GM19463 (cell line): ENCODE results near the gene CORO2B.
"Not testable (repeated sequence)": the region's sequence is repeated elsewhere in the genome, so short reads cannot be mapped to it uniquely, and the experiment has no call there.

Experiments
- ATAC-seq: cut with Tn5 transposase; IDR thresholded peaks from one replicate; pipeline ENCODE4 v1.9.1; 2021; ENCODE audit warnings: mild to moderate bottlenecking, moderate library complexity; ENCODE audit not compliant: unreplicated experiment

The CORO2B gene

DNA sequence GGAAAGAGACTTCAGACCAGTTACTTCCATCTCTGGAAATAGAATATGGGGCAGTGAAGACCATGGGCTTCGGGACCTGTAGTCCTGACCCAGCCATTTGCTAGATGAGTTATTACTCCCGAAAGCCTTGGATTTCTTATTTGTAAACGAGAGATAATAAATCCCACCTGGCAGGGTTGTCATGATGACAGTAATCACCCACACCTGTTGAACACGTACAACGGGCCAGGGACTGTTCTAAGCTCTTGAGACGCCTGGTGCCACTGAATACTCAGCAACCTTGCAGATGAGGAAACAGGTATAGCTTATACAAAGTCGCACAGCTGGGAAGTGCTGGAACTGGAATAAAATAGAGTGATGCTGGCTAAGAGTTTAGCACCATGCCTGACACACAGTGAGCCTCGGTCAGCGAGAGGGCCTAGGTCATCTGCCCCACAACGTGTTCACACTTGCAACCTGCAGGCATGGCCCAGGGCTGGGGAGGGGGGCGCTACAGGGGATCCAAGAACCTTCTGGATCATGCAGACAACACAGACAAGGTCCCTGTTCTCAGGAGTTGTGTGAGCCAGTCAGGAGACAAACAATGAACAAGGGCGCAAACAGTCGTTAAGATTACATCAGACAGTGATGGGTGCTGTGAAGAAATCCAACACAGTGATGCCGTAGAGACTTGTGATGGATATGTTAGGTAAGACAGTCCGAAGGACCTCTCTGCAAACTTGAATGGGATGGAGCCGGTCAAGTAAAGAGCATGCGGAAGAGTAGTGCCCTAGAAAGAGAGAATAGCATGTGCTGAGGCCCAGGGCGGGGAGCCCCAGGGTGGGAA, 89.2 kb downstream of the CORO2B start:
- ATAC-seq: no peak

GRCh38 chr15:68668926-68669600, 90.3 kb downstream of the CORO2B start:
- ATAC-seq: no peak

DNA sequence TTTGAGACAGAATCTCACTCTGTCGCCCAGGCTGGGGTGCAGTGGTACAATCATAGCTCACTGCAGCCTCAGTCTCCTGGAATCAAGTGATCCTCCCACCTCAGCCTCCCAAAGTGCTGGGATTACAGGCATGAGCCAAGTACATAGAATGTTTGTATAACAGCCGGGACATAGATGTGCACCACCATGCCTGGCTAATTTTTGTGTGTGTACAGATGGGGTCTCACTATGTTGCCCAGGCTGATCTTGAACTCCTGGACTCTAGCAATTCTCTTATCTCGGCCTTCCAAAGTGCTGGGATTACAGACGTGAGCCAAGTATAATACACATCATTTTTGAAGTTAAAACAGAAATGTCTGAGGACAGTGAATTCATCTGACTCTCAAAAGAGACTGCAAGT, 93.5 kb downstream of the CORO2B start:
- no peak for ATAC-seq

DNA sequence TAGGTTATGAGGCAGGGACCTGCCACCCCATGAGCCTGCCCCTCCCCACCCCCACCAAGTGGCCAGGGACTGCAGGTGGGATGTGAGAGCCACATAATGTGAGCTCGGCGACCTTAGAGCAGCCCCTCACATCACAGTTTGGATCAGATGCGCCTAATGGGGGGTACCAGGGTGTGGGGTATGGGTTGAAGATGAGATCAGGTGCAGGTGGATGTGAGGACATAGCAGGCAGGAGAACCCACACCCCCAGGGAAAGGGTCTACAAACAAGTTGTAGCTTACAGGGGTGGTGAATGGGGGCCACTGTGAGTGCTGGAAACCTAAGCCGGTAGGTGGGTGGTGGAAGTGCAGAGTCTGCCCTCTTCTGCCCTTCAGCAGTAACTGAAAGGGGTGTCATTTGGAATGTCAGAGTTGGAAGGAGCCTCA, 94.0 kb downstream of the CORO2B start:
- no peak for ATAC-seq

DNA sequence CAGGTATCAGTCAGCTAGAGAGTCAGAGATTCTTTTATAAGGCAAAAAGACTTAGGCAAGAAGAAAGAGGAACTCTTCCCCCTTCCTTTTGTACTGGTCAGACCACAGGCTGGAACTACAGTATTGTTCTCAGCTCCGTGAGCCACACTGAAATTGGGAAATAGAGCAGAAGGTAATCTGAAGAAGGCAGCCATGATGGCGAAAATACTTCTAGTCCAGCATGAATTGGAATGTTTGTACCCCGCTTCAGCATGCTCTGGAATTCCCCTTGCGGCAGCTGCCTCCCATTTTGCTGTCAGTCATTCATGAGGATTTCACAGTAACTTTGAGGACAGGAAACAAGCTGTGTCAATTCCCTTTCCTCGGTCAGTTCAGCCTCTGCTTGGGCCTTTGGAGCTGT, 96.2 kb downstream of the CORO2B start:
- ATAC-seq: no peak

DNA sequence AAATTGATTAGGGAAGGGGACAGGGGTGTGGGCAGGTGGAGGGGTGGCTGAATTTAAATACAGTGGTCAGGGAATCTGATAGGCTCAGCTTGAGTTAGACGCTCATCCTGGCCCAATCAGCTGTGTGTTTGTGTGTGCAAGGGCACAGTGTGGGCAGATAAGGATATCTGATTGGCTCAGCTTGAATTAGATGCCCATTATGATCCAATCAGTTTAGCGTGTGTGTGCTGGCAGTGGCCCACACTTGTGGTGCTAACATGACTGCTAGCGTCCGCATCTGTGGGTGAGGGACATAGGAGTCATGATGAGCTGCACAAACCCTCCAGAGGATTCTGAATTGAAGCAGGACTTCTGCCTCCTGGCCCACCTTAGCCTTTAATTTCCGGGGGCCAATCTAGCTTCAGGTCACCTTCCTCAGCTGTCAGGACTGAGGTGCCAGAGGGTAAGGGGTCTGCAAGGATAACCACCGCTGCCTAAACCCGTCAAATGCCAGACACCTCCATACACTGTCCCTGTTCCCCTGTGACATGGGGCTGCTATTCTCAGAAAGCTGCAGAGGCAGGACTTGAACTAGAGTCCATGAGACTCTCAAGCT, 97.3 kb downstream of the CORO2B start:
- no peak for ATAC-seq

DNA sequence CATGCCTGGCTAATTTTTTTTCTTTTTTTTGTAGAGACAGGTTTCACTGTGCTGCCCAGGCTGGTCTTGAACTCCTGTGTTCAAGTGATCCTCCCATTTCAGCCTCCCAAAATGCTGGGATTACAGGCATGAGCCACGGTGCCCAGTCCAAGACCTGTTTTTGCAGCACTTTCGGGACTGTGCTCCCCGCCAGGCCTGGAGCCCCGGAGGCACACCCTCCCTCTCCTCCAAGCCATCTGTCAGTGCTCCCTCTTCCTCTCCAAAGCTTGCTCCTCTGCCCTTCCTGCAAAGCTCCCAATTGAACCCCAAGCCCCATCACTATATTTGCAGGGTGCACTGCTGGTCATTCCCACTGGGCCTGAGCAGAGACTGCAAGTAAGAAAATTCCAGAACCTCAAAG, 98.1 kb downstream of the CORO2B start:
- no peak for ATAC-seq

DNA sequence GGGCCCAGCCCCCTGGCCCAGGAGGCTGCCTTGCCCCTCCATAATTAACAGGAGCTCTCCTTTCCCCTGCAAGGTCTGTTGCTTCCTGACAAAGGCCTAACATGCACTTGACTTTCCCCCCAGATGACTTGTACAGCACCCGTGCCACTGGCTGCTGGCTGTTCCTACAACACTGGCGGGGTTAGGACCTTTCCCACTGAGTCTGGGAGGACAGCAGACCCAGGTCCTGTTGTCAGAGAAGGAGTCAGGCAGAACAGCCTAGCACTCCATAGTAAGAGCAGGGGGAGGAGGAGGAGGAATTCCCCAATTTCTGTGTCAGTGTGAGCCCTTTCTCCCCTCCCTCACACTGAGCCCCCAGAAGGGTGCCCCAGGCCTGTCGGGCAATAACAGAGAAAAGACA, 99.2 kb downstream of the CORO2B start:
- no peak for ATAC-seq

DNA sequence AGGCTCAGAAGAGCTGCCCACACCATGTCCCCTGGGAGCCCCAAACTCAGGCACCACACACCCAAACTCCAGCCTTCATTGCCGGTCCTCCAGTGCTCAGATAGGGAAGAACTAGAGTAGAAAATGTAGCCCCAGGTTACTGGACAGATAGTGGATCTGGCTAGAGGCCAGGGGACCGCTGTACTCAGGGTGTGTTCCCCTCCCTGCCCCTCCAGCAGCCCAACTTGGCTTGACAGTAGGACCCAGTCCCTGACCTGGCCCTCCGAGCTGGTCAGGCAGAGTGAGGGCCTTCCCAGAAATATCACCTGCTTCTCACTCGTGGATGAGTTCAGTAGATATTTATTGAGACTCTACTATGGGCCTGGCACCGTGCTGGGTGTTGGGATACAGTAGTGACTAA, 100.0 kb downstream of the CORO2B start:
- ATAC-seq: no peak

DNA sequence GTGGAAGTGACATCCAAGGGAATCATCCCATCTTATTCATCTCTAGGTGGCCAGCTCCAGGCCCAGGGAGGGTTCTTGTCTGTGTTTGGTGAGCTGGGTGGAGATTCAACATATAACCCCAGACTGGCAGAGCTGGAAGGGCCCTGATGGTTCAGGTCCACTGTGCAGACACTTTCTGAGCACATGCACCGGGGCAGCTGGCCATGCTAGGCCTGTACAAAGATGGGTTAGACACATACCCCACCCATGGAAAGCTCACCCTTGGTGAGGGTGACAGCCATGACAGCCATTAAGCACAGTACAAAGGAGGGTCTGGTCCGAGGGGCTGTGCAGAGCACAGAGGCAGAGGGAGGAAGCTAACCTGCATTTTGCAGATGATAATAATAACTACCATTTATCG, 100.4 kb downstream of the CORO2B start:
- ATAC-seq: no peak

DNA sequence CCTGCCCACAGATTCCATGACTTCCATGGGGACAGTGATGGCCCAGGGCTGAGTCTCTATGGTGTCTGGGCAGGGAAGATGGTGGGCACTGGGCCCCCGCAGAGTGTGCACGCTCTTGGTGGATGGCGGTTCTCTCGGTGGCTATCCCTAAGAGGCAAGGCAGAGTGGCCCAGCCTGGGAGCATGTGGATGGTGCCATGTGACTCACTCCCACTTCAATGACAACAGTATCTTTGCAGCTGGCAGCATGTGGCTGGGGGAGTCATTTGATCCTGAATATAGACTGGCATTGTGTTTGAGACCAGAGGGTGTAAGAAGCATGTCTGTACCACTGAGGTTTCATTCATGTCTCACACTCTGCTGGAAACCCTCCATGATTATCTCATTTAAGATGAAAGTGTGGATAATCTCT, 101.2 kb downstream of the CORO2B start:
- no peak for ATAC-seq

GRCh38 chr15:68680756-68681155, 102.0 kb downstream of the CORO2B start:
- ATAC-seq: not testable (repeated sequence)

DNA sequence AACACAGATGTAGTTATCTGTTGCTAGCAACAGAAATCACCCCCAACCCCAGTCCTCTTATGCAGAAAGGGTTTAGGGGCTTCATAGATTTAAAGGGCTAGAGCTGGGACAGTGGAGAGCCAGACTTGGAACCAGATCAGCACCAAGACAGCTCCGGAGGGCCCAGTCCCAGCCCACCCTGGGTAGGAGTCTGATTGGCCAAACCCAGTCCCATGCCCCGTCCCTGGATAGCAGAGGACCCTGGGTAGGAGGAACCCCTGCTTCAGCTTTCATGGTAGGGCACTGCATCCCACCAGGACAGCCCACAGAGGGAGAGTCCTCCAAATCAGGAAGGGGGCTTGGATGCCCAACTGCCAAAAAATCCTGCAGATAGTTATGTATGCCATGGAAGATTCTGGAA, 103.0 kb downstream of the CORO2B start:
- no peak for ATAC-seq

GRCh38 chr15:68682330-68682729, 103.5 kb downstream of the CORO2B start:
- ATAC-seq: no peak

DNA sequence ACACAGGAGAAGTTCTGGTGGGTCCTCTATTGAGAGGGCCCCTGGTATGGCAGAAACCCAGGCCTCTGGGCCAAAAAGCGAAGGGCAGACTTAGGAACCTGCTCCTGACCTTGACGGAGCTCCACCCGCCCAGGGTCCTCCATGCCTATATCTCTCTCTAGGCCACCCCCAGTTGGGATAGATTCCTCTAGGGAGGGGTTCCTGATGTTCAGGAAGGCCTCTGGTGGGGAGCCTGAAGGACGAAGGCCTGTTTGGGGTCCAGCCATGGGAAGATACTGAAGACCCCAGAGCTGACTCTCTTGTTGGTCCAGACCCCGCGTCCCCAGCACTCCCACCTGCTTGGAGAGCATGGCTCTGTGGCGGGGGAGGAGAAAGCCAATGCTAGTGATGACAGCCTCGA, 104.2 kb downstream of the CORO2B start:
- no peak for ATAC-seq

DNA sequence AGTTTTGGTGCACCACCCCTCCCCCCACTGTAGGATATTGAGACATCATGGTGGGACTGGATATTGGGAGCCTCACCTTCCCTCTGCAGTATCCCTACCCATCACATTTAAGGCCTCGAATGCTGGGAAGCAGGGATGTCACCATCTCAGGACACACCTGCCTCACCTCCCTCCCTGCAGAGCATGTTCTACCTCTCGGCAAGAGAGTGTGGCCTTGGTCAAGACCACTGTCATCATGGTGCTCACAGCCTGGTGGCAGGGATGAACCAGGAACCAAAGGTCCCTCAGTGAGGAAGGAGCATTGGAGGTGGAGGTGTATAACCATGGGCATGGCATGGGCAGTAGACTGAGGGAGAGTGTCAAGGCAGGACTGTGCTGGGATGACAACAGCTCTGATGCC, 104.8 kb downstream of the CORO2B start:
- ATAC-seq: no peak

- ATAC-seq: no peak
These were observed 105.7 kb downstream of the CORO2B start for GRCh38 chr15:68684476-68684875.

DNA sequence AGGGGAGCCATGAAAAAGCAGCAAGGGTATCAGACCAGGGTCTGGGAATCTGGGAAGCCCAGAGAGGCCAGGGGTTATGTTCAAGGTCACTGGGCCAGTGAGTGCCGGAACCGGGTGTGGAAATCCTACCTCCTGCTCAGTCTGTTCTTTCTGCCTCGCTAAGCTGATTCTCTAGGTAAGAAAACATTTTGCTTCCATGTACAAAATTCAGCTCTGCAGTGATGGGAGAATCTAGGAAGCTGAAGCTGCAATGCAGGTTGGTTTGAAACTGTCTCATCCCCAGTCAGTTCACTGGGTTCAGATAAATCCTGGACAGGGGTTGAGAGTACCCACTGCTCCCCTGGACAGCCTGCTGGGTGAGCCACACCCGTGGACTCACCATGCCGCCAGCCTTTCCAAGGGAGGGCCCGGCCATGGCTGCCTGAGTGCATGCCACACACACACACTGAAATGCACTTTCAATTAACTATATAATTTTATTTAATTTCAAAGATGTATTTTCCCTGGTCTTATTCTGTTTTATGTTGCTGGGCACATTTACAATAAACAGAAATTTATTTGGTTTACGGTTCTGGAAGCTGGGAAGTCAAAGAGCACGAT, 108.4 kb downstream of the CORO2B start:
- no peak for ATAC-seq

DNA sequence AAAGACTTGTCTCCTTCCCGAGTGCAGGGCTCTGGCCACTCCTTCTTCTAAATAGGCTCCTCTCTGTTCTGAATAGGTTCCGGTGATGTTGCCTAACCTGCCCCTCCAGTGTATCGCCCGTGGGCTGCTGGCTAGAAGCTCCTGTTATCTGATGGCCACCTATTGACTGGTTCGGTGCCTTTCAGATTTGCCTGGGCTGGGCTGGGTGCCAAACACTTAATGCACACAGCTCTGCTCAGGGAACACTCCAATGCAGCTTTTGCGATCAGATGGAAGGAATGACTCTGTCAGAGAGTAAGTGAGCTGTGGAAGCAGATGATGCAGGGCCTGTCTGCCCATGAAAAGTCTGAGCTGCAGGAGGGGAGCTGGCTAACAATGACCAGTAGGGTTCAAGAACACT, 112.9 kb downstream of the CORO2B start:
- no peak for ATAC-seq

GRCh38 chr15:68693071-68693470, 114.3 kb downstream of the CORO2B start:
- ATAC-seq: no peak

DNA sequence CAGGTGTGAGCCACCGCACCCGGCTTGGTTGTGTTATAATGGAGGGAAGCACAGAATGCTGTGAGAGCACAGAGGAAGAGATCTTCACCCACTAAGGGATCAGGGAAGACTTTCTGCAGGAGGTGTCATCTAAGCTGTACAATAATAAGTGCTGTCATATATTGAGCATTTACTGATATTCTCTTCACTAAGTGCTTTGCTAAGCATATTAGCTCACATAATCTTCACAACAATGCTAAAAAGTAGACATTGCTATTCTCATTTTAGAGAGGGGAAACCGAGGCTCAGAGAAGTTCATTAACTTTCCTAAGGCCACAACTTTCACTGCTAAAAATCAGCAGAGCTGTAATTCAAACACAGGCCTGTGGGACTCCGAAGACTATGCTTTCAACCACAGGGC, 115.3 kb downstream of the CORO2B start:
- no peak for ATAC-seq
